ENCODE results near the gene RNASE11. TPM values are rescaled to one million over a fixed set of nuclear protein-coding genes. Genes with fewer than 3 reads are reported as not detected.
"Not testable (repeated sequence)": the region's sequence is repeated elsewhere in the genome, so short reads cannot be mapped to it uniquely, and the experiment has no call there.

The RNASE11 gene
- total RNA-seq (2014; rRNA removed; shearing (Covaris generic)) = not detected in 2 replicates

GRCh38 chr14:20587489-20588154, at the start of gene RNASE11:
TSS of gene RNASE11 (minus strand) at chr14:20588001.
- DNase-seq (ENCODE audit: low spot score) = no peak

GRCh38 chr14:20632831-20633691, 45.3 kb upstream of the RNASE11 start:
- DNase-seq (ENCODE audit: low spot score) = peak; percentile 78
- in situ Hi-C loops (cut with HindIII; ENCODE audit: low sequenced_read_pairs) = no loop called here

More at GRCh38 chr14:20587489-20588154, at the start of gene RNASE11:
- in situ Hi-C loops (cut with HindIII; ENCODE audit: low sequenced_read_pairs) = no loop called here

- in situ Hi-C loops (cut with HindIII; ENCODE audit: low sequenced_read_pairs) = no loop called here
- no peak for DNase-seq (ENCODE audit: low spot score)
Measured at GRCh38 chr14:20632448-20632830, 44.6 kb upstream of the RNASE11 start.

- peak; percentile 67 for DNase-seq (ENCODE audit: low spot score)
- in situ Hi-C loops (cut with HindIII; ENCODE audit: low sequenced_read_pairs) = no loop called here
Measured at GRCh38 chr14:20631880-20632389, 44.1 kb upstream of the RNASE11 start.

- in situ Hi-C loops (cut with HindIII; ENCODE audit: low sequenced_read_pairs) = no loop called here
- DNase-seq (ENCODE audit: low spot score) = peak; percentile 64
Measured at GRCh38 chr14:20631023-20631879, 43.5 kb upstream of the RNASE11 start.

- in situ Hi-C loops (cut with HindIII; ENCODE audit: low sequenced_read_pairs) = no loop called here
- DNase-seq (ENCODE audit: low spot score) = peak; percentile 76
Measured at GRCh38 chr14:20630340-20631022, 42.7 kb upstream of the RNASE11 start.

GRCh38 chr14:20628063-20628854, 40.5 kb upstream of the RNASE11 start:
- in situ Hi-C loops (cut with HindIII; ENCODE audit: low sequenced_read_pairs) = no loop called here
- no peak for DNase-seq (ENCODE audit: low spot score)

- no peak for DNase-seq (ENCODE audit: low spot score)
- in situ Hi-C loops (cut with HindIII; ENCODE audit: low sequenced_read_pairs) = no loop called here
Measured at GRCh38 chr14:20627346-20628027, 39.7 kb upstream of the RNASE11 start.

GRCh38 chr14:20626274-20626673, 38.5 kb upstream of the RNASE11 start:
- in situ Hi-C loops (cut with HindIII; ENCODE audit: low sequenced_read_pairs) = no loop called here
- no peak for DNase-seq (ENCODE audit: low spot score)

GRCh38 chr14:20624495-20625070, 36.8 kb upstream of the RNASE11 start:
- peak; percentile 25 for DNase-seq (ENCODE audit: low spot score)
- in situ Hi-C loops (cut with HindIII; ENCODE audit: low sequenced_read_pairs) = no loop called here

- no peak for DNase-seq (ENCODE audit: low spot score)
- in situ Hi-C loops (cut with HindIII; ENCODE audit: low sequenced_read_pairs) = no loop called here
Measured at GRCh38 chr14:20623798-20624197, 36.0 kb upstream of the RNASE11 start.

GRCh38 chr14:20622816-20623291, 35.1 kb upstream of the RNASE11 start:
- no peak for DNase-seq (ENCODE audit: low spot score)
- in situ Hi-C loops (cut with HindIII; ENCODE audit: low sequenced_read_pairs) = no loop called here

- DNase-seq (ENCODE audit: low spot score) = no peak
- in situ Hi-C loops (cut with HindIII; ENCODE audit: low sequenced_read_pairs) = no loop called here
Measured at GRCh38 chr14:20620798-20621478, 33.1 kb upstream of the RNASE11 start.

- DNase-seq (ENCODE audit: low spot score); in situ Hi-C loops (cut with HindIII; ENCODE audit: low sequenced_read_pairs): not testable (repeated sequence)
Measured at GRCh38 chr14:20619688-20620087, 31.9 kb upstream of the RNASE11 start.

- in situ Hi-C loops (cut with HindIII; ENCODE audit: low sequenced_read_pairs) = no loop called here
- DNase-seq (ENCODE audit: low spot score) = no peak
Measured at GRCh38 chr14:20618271-20618749, 30.5 kb upstream of the RNASE11 start.

All from G401 (cell line).